Non-pigmented ciliary epithelial cell (primary cell): ENCODE results near the gene TAS2R5.
"Not testable (repeated sequence)": the region's sequence is repeated elsewhere in the genome, so short reads cannot be mapped to it uniquely, and the experiment has no call there.

Experiments
- DNase-seq: peaks from one replicate; pipeline ENCODE4 v3.0.0-alpha.2; 2010; ENCODE audit warnings: low read depth

Gene TAS2R5

GRCh38 chr7:141789917-141790316, at the start of gene TAS2R5:
Gene TAS2R5, plus strand, starts transcription at chr7:141790217. Its CDS starts 145 bp downstream, at chr7:141790362.
- DNase-seq, result no peak

- DNase-seq, result no peak
Measured at GRCh38 chr7:141742229-141742628, 47.8 kb upstream of the TAS2R5 start.

- DNase-seq, result no peak
Measured at GRCh38 chr7:141744131-141744530, 45.9 kb upstream of the TAS2R5 start.

GRCh38 chr7:141748396-141748795, 41.6 kb upstream of the TAS2R5 start:
- peak; percentile 32 for DNase-seq

GRCh38 chr7:141751904-141752303, 38.1 kb upstream of the TAS2R5 start:
- DNase-seq, result not testable (repeated sequence)

- DNase-seq, result no peak
Measured at GRCh38 chr7:141752634-141753033, 37.4 kb upstream of the TAS2R5 start.

GRCh38 chr7:141754939-141755338, 35.1 kb upstream of the TAS2R5 start:
- DNase-seq, result no peak

GRCh38 chr7:141763797-141764196, 26.2 kb upstream of the TAS2R5 start, which contains the start of gene TAS2R3:
Gene TAS2R3, plus strand, starts transcription at chr7:141764097. Its CDS starts 62 bp downstream, at chr7:141764159.
- no peak for DNase-seq

- not testable (repeated sequence) for DNase-seq
Measured at GRCh38 chr7:141770083-141770583, 19.9 kb upstream of the TAS2R5 start.

- DNase-seq, result no peak
Measured at GRCh38 chr7:141776374-141776773, 13.6 kb upstream of the TAS2R5 start, which contains the start of gene TAS2R4. Gene TAS2R4, plus strand, starts transcription at chr7:141776674. Its CDS starts 1,815 bp downstream, at chr7:141778489.

- DNase-seq, result peak; percentile 11
Measured at GRCh38 chr7:141785706-141786552, 4.1 kb upstream of the TAS2R5 start.

GRCh38 chr7:141788296-141788695, 1.7 kb upstream of the TAS2R5 start:
- DNase-seq, result no peak

GRCh38 chr7:141792526-141792925, 2.5 kb downstream of the TAS2R5 start:
- no peak for DNase-seq

- no peak for DNase-seq
Measured at GRCh38 chr7:141820067-141820466, 30.1 kb downstream of the TAS2R5 start.

GRCh38 chr7:141822432-141822831, 32.4 kb downstream of the TAS2R5 start:
- not testable (repeated sequence) for DNase-seq

GRCh38 chr7:141837683-141838082, 47.7 kb downstream of the TAS2R5 start:
- no peak for DNase-seq

GRCh38 chr7:141838581-141838980, 48.6 kb downstream of the TAS2R5 start:
- DNase-seq, result no peak

- DNase-seq, result no peak
Measured at GRCh38 chr7:141839256-141839655, 49.2 kb downstream of the TAS2R5 start.

GRCh38 chr7:141840708-141841107, 50.7 kb downstream of the TAS2R5 start:
- no peak for DNase-seq
